ENCODE data around the gene CNOT10.

The CNOT10 gene

GRCh38 chr3:32817257-32817557 is 132.2 kb downstream of the CNOT10 start:
- no peak for DNase-seq (ENCODE audit: low read depth in 2 of 2, low spot score in 1 of 2)

- DNase-seq (ENCODE audit: low read depth in 2 of 2, low spot score in 1 of 2) = no peak
These were observed 132.7 kb downstream of the CNOT10 start, which contains the start of gene TRIM71 for GRCh38 chr3:32817558-32818228. Gene TRIM71 (plus strand): TSS chr3:32817997. CDS start chr3:32818081, 84 bp downstream.

- DNase-seq (ENCODE audit: low read depth in 2 of 2, low spot score in 1 of 2) = no peak
These were observed 133.4 kb downstream of the CNOT10 start for GRCh38 chr3:32818229-32818969.

GRCh38 chr3:32818970-32819511 is 134.1 kb downstream of the CNOT10 start:
- no peak for DNase-seq (ENCODE audit: low read depth in 2 of 2, low spot score in 1 of 2)

GRCh38 chr3:32819551-32820348 is 134.8 kb downstream of the CNOT10 start:
- no peak for DNase-seq (ENCODE audit: low read depth in 2 of 2, low spot score in 1 of 2)

- DNase-seq (ENCODE audit: low read depth in 2 of 2, low spot score in 1 of 2) = no peak
These were observed 135.4 kb downstream of the CNOT10 start for GRCh38 chr3:32820430-32820829.

- DNase-seq (ENCODE audit: low read depth in 2 of 2, low spot score in 1 of 2) = no peak
These were observed 136.1 kb downstream of the CNOT10 start for GRCh38 chr3:32820971-32821685.

GRCh38 chr3:32821686-32822296 is 136.8 kb downstream of the CNOT10 start:
- no peak for DNase-seq (ENCODE audit: low read depth in 2 of 2, low spot score in 1 of 2)

GRCh38 chr3:32822609-32823498 is 137.9 kb downstream of the CNOT10 start:
- no peak for DNase-seq (ENCODE audit: low read depth in 2 of 2, low spot score in 1 of 2)

All from stimulated activated CD8-positive, alpha-beta memory T cell treated with anti-CD3 and anti-CD28 coated beads, Interleukin-4, amount 100 ng/mL, for 4 hours (primary cell).